Osteocyte (in vitro differentiated cells): ENCODE results near the gene ST7. TPM values are rescaled to one million over a fixed set of nuclear protein-coding genes. Genes with fewer than 3 reads are reported as not detected.
"Not testable (repeated sequence)": the region's sequence is repeated elsewhere in the genome, so short reads cannot be mapped to it uniquely, and the experiment has no call there.

Source experiments
- DNase-seq: peaks from one replicate; pipeline ENCODE4 v3.0.0; 2021; ENCODE audit warnings: mixed read lengths; ENCODE audit not compliant: unreplicated experiment; ENCODE audit errors: extremely low spot score
- H3K27ac Mint-ChIP-seq: one replicate; pipeline ENCODE4 v1.8.0; 2021; ENCODE audit warnings: mild to moderate bottlenecking, mixed read lengths; ENCODE audit not compliant: unreplicated experiment
- H3K27me3 Mint-ChIP-seq: one replicate; pipeline ENCODE4 v1.8.0; 2021; ENCODE audit warnings: mixed read lengths; ENCODE audit not compliant: unreplicated experiment
- H3K36me3 Mint-ChIP-seq: one replicate; pipeline ENCODE4 v1.8.0; 2021; ENCODE audit warnings: mixed read lengths; ENCODE audit not compliant: unreplicated experiment
- H3K4me1 Mint-ChIP-seq: one replicate; pipeline ENCODE4 v1.8.0; 2021; ENCODE audit warnings: mixed read lengths; ENCODE audit not compliant: unreplicated experiment
- H3K4me3 Mint-ChIP-seq: one replicate; pipeline ENCODE4 v1.8.0; 2021; ENCODE audit warnings: mild to moderate bottlenecking, moderate library complexity, mixed read lengths; ENCODE audit not compliant: unreplicated experiment
- H3K9me3 Mint-ChIP-seq: one replicate; pipeline ENCODE4 v1.8.0; 2021; ENCODE audit warnings: mixed read lengths; ENCODE audit not compliant: unreplicated experiment
- CTCF ChIP-seq: fragments of 200-600 bp; sonication (generic); IDR thresholded peaks from 2 replicates; pipeline ENCODE4 v1.5.0; 2021; ENCODE audit warnings: antibody characterized with exemption, mild to moderate bottlenecking, moderate library complexity
- total RNA-seq: library from RNA; stranded (reverse); gene quantifications from 2 replicates; pipeline ENCODE4 v1.2.1, GENCODE V29; 2021

Gene ST7
- total RNA-seq, 1 donor from 2014 or later: 68.5 TPM

DNA sequence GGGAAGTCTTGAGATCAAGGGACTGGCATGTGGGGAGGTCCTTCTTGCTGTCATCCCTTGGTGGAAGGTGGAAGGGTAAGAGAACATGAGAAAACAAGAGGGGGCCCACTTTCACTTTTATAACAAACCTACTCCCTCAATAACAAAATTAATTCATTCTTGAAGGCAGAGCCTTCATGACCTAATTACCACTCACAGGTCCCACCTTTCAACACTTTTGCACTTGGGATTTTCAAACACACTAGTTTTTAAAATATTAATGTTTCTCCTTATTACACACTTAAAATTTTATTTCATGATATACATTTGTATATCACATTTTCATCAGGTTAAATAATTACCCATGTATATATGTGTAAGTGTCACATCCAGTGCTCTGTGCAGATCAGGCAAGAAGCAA, 2.0 kb downstream of the ST7 start:
- H3K27ac Mint-ChIP-seq: peak overlapping the region; percentile 96
- peaks cover 38% of the 10 kb centered on the region for H3K4me1 Mint-ChIP-seq
- no peak for DNase-seq
- no peaks in the 10 kb centered on the region for H3K27me3 Mint-ChIP-seq
- peak overlapping the region; percentile 90 for H3K4me3 Mint-ChIP-seq
- no peak for TF ChIP-seq CTCF
- peaks cover 2% of the 10 kb centered on the region for H3K36me3 Mint-ChIP-seq
- H3K9me3 Mint-ChIP-seq: no peaks in the 10 kb centered on the region

DNA sequence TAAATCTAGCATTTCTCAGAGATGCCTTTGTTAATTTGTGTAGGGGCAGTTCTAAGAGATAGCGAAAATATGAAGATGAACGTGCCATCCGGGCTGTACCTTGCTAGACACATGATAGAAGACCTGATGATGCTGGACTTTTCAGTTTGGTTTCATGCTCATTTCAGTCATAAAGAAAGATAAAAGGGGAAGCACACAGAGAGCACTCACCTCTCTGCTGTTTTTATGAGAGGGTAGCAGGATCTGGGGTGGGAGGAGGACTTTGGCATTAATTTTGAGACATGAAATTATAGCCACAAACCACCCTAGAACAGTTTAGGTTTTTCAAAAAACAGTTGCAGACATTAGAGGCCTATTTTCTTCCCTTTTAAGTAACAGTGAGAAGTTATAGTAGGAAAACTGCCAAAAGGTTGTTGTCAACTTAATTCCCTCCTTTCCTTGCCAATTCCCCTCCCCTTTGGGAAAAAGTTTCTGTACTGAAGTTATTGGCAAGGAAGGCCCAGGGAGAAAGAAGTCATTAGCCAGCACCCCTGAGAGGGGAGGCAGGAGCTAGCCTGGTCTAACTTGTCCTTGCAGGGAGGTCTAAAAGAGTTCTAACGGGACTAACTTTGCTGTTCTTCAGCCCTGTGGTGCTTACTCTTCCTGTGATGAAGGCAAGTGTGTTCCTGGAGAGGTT, 2.6 kb downstream of the ST7 start:
- H3K27ac Mint-ChIP-seq: peak overlapping the region; percentile 8
- H3K27me3 Mint-ChIP-seq: no peaks in the 10 kb centered on the region
- DNase-seq: no peak
- H3K9me3 Mint-ChIP-seq: no peaks in the 10 kb centered on the region
- H3K4me1 Mint-ChIP-seq: peaks cover 38% of the 10 kb centered on the region
- H3K36me3 Mint-ChIP-seq: peaks cover 2% of the 10 kb centered on the region
- TF ChIP-seq CTCF: no peak
- no peak overlapping the region for H3K4me3 Mint-ChIP-seq

DNA sequence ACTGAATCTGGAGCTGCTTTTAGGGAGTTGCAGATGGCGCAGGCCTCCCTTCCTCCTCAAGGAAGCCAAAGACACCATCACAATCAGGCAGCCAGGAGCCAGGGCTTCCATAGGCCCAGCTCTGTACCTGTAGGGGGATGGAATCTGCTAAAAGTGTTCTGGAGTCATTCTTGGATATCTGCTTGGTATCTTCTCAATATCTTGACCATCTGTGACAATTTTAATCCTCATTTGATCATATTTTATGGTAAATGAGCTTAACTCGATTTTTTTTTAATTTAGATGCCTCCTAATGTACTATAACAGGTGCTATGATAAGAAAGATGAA, 3.1 kb downstream of the ST7 start:
- Mint-ChIP-seq H3K4me1 (peaks cover 38% of the 10 kb centered on the region), H3K4me3 (no peak overlapping the region), H3K27me3 (no peaks in the 10 kb centered on the region), H3K27ac (no peak overlapping the region), H3K9me3 (no peaks in the 10 kb centered on the region), H3K36me3 (peaks cover 2% of the 10 kb centered on the region)
- TF ChIP-seq CTCF: no peak
- no peak for DNase-seq

GRCh38 chr7:116957874-116958273, 4.6 kb downstream of the ST7 start:
- H3K4me3 Mint-ChIP-seq: no peak overlapping the region
- H3K27ac Mint-ChIP-seq: no peak overlapping the region
- DNase-seq: no peak
- H3K36me3 Mint-ChIP-seq: peaks cover 2% of the 10 kb centered on the region
- H3K9me3 Mint-ChIP-seq: no peaks in the 10 kb centered on the region
- peaks cover 27% of the 10 kb centered on the region for H3K4me1 Mint-ChIP-seq
- no peaks in the 10 kb centered on the region for H3K27me3 Mint-ChIP-seq
- no peak for TF ChIP-seq CTCF

GRCh38 chr7:116961966-116962673, 8.8 kb downstream of the ST7 start:
- not testable (repeated sequence) for H3K36me3 Mint-ChIP-seq, H3K27me3 Mint-ChIP-seq, H3K4me1 Mint-ChIP-seq, DNase-seq, H3K9me3 Mint-ChIP-seq, H3K27ac Mint-ChIP-seq, H3K4me3 Mint-ChIP-seq
